Thoracic aorta (tissue), 2 donors: ENCODE data around the gene ING4. TPM values are rescaled to one million over a fixed set of nuclear protein-coding genes. Genes with fewer than 3 reads are reported as not detected.

Source experiments
- ATAC-seq: fragments of 150-250 bp; one replicate; pipeline ENCODE4 v1.8.0; 2017; ENCODE audit warnings: low read depth; ENCODE audit not compliant: insufficient number of reproducible peaks, low FRiP score
- DNase-seq: peaks from one replicate; pipeline ENCODE4 v3.0.0-alpha.2; 2020; ENCODE audit warnings: low spot score
- H3K27ac ChIP-seq, 2 donors: fragments of 200-600 bp; sonication (generic); 1 replicate in 1 of 2; 2 replicates in 1 of 2; pipeline ENCODE4 v1.5.1; 2016; ENCODE audit warnings: mild to moderate bottlenecking in 2 of 2, moderate library complexity in 2 of 2
- H3K27me3 ChIP-seq: fragments of 200-600 bp; sonication (generic); replicated peaks from 2 replicates; pipeline ENCODE4 v1.6.0; 2016; ENCODE audit warnings: mild to moderate bottlenecking; ENCODE audit not compliant: insufficient read depth
- H3K36me3 ChIP-seq: fragments of 200-600 bp; sonication (generic); one replicate; pipeline ENCODE4 v1.5.1; 2016
- H3K4me1 ChIP-seq, 2 donors: fragments of 200-600 bp; sonication (generic); 1 replicate in 1 of 2; 2 replicates in 1 of 2; pipeline versions ENCODE4 v1.5.1 to v1.6.0; 2016; ENCODE audit warnings: low read depth in 2 of 2, mild to moderate bottlenecking in 1 of 2; ENCODE audit not compliant: control insufficient read depth in 1 of 2
- H3K4me3 ChIP-seq: fragments of 200-600 bp; sonication (generic); 2 replicates; pipeline ENCODE4 v1.5.1; 2016; ENCODE audit warnings: mild to moderate bottlenecking
- H3K9me3 ChIP-seq: fragments of 200-600 bp; sonication (generic); 2 replicates; pipeline ENCODE4 v1.5.1; 2016
- total RNA-seq, 2 donors: library from RNA; depleted of rRNA; stranded (reverse); fragments of >200 nt; gene quantifications; one replicate each; pipeline versions ENCODE4 v1.1.0 to v1.2.3, GENCODE V29; 2016
- TF ChIP-seq, protein P1 (sequence below): fragments of 200-600 bp; sonication (generic); IDR thresholded peaks from one replicate; pipeline ENCODE4 v1.5.1; 2019; ENCODE audit warnings: antibody characterized with exemption

ING4 gene
- total RNA-seq, 2 donors from 2014 or later, result 21.8 to 36.9 TPM

DNA sequence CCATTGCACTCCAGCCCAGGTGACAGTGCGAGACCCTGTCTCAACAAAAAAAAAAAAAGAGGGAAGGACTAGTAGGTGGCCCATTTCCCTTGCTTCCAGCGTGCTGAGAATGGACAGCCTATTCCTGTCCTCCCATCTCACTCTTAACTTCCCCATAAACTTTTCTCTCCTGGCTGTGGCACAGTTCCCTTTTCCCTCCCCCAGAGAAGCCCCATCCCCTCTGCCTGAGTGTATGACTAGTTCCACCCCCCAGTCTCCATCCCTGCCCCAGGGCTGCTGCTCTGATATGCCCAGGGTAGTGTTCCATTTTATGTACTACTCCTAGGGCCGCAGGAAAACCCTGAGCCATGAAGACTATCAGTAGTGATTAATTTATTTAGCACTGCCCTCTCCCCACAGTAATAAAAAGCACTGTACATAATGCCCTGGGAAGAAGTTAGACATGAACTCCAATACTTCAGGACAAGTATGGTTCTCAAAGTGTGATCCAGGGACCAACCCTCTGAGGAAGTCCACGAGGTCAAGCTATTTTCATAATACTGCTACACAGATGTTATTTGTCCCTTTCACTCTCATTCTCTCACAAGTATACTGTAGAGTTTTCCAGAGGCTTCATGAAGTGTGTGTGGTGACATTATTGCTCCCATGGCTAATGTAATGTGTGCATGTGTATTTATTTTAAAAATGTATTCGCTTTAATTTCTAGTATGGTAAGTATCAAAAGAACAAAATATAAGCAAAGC lies 44.3 kb downstream of the ING4 start:
- H3K4me3 ChIP-seq, result no peak overlapping the region
- no peak overlapping the region for H3K27ac ChIP-seq
- no peaks in the 10 kb centered on the region for H3K27me3 ChIP-seq
- H3K9me3 ChIP-seq, result no peaks in the 10 kb centered on the region
- ATAC-seq, result no peak
- DNase-seq, result no peak
- peaks cover 8 to 18% of the 10 kb centered on the region in 2 donors for H3K4me1 ChIP-seq
- H3K36me3 ChIP-seq, result no peaks in the 10 kb centered on the region
- TF ChIP-seq, protein P1, sequence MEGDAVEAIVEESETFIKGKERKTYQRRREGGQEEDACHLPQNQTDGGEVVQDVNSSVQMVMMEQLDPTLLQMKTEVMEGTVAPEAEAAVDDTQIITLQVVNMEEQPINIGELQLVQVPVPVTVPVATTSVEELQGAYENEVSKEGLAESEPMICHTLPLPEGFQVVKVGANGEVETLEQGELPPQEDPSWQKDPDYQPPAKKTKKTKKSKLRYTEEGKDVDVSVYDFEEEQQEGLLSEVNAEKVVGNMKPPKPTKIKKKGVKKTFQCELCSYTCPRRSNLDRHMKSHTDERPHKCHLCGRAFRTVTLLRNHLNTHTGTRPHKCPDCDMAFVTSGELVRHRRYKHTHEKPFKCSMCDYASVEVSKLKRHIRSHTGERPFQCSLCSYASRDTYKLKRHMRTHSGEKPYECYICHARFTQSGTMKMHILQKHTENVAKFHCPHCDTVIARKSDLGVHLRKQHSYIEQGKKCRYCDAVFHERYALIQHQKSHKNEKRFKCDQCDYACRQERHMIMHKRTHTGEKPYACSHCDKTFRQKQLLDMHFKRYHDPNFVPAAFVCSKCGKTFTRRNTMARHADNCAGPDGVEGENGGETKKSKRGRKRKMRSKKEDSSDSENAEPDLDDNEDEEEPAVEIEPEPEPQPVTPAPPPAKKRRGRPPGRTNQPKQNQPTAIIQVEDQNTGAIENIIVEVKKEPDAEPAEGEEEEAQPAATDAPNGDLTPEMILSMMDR, result no peak

DNA sequence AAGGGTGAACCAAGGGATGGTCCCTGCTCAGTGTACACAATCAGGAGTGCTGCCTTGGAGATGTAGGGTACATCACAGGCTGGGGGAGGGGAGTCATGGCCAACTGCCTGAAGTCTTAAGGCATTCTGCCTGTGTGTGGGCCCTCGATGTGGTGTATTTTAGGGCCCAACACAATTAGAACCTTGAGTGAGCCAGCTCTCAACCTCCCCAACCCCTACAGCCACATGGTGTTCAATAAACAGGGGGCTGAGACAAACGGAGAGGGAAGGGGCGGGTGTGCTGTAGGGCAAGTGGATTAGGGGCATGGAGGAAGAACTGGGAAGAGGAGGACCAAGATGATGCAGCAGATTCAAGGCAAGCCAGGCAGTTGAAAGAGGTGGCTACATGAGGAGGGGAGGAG lies 47.1 kb downstream of the ING4 start:
- Histone ChIP-seq H3K9me3 (no peaks in the 10 kb centered on the region), H3K36me3 (no peaks in the 10 kb centered on the region), H3K4me3 (no peak overlapping the region), H3K4me1 (peaks cover 21 to 39% of the 10 kb centered on the region in 2 donors), H3K27ac (peak overlapping the region; percentile 19 to 21), H3K27me3 (no peaks in the 10 kb centered on the region)
- ATAC-seq (no peak), DNase-seq (no peak)
- TF ChIP-seq, protein P1, result no peak

DNA sequence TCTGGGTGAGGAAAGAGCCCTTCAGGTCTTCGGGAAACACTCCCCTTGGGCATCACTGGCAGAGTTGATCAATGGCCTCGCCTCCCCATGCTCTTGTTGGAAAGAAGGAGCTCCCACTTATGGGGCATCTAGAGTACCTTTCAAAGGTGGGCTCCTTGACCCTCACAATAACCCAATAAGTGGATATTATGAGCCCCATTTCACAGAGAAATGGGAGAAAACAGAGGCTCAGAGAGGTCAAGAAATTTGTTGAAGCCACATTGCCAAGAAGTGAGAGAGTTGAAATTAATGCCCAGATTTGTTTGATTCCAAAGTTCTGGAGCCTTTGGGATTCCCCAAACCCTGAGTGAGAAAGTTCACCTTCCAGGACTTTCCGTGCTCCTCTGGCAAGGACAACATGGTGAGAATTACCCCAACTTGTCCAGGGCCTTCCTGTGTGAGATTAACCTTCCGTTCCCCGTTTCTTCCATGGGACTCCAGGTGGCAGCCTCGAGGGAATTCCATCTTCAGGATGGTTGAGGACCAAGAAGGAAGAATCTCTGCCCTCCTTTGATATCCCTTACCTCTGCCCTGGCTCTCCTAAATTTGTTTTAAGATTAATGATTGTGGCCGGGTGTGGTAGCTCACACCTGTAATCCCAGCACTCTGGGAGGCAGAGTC lies 48.3 kb downstream of the ING4 start:
- Histone ChIP-seq H3K27ac (peak overlapping the region; percentile 96 to 99), H3K9me3 (no peaks in the 10 kb centered on the region), H3K4me3 (no peak overlapping the region), H3K27me3 (no peaks in the 10 kb centered on the region), H3K36me3 (no peaks in the 10 kb centered on the region), H3K4me1 (peaks cover 16 to 33% of the 10 kb centered on the region in 2 donors)
- DNase-seq (no peak), ATAC-seq (no peak)
- TF ChIP-seq, protein P1, result no peak

DNA sequence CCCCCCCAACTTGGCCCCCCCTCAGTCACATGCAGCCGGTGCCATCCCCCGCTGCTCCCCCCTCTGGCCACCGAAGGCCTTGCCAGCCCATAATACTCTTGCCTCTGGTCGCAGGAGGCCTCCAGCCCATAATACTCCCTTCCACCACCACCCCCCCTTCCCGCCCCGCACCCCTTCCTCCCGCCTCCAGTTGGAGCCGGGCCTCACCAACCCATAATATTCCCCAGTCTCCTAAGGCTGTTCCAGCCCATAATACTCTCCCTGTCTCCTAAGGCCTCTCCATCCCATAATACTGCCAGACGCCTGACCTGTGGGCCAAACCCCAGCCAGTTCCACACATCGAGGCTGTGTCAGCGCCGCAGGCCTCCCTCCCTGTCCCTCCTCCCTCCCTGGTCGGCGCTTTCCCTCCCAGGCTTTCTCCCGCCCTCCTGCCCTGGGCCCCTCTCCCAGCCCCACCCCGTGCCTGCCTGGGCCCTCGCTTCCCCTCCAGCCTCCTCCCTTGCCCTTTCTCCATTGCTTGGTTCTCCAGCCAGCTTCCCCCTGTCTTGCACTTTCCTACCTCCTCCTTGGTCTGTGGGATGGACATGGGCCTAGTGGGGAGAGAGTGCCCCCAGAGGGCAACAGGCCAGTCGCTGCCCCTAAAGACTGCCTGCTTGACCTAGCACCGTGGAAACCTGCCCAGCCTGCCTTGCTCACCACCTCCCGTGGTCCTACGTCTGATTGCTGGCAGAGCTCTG lies 49.0 kb downstream of the ING4 start:
- Histone ChIP-seq H3K4me3 (peak overlapping the region; percentile 20), H3K36me3 (no peaks in the 10 kb centered on the region), H3K9me3 (no peaks in the 10 kb centered on the region), H3K27me3 (no peaks in the 10 kb centered on the region), H3K4me1 (peaks cover 16 to 33% of the 10 kb centered on the region in 2 donors), H3K27ac (peak overlapping the region; percentile 96 to 99)
- TF ChIP-seq, protein P1, result no peak
- ATAC-seq (peak; percentile 81), DNase-seq (peak; percentile 77)
